G401.6 (cell line): Measurements from ENCODE around the gene KDM4B.
"Not testable (repeated sequence)": the region's sequence is repeated elsewhere in the genome, so short reads cannot be mapped to it uniquely, and the experiment has no call there.

Source experiments
- FAIRE-seq: peaks from 2 replicates; lab custom pipeline; 2012; peaks lifted over from hg19 to GRCh38; lab: Jason Lieb, UNC

Gene KDM4B

GRCh38 chr19:4968462-4969291 is at the start of gene KDM4B:
KDM4B (plus strand) TSS chr19:4969113; CDS start chr19:5032891, 63,778 bp downstream.
- peak; percentile 96 for FAIRE-seq

DNA sequence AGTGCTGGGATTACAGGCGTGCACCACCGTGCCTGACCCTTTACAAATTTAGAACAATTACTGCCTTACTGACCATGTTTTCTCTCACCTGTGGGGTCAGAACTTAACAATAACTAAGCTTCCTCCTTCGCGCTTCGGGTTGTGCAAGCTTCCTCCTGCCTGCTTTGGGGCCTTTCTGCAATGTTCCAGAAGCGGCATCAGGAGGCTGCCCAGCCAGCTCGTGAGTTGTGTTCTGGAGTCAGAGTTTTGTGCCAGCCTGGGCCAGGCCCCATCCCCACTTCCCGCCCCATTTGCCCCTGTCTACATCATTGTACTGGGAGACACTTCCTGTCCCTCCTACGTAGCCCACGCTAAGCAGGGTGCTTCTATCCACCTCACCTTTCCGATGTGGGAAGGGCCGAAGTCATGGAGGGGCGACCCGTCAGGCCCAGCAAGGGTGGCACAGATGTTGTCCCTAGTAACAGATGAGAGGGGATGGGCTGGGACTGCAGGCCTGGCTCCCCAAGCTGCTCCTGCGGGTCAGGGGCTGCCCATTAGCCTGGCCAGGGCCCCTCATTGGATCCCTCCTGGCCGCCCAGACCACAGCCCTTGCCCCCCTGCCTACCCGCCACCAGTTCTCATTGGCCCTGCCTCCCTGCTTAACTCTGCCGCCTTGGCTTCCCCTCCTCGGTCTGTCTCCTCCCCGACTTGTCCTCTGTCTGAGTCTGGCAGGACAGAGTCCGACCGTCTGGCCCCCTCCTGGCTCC is 46.2 kb upstream of the KDM4B start:
- FAIRE-seq = no peak

DNA sequence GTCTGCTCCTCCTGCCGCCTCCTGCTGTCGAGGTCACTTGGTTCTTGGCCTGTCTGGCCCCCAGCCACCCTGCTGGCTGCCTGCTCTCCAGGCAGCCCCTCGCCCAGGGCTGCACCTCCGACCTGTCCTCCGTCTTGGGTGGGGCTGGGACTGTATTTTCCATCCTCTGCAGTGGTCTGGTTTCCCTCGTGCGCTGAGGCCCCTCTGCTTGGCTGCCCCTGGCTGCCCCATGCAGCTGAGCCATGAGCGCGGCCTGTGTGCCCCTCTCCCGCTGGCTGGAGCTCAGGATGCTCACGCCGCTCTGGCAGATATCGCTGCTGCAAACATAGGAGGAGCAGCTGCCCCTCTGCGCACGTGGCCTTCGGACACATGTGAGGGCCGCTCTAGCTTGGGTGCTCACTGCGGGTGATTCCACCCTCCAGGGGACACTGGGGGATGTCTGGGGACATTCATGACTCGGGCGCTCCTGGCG is 45.6 kb upstream of the KDM4B start:
- no peak for FAIRE-seq

- FAIRE-seq = no peak
Observed at GRCh38 chr19:4929186-4929585, 39.7 kb upstream of the KDM4B start.

- FAIRE-seq = no peak
Observed at GRCh38 chr19:4930664-4931063, 38.2 kb upstream of the KDM4B start.

DNA sequence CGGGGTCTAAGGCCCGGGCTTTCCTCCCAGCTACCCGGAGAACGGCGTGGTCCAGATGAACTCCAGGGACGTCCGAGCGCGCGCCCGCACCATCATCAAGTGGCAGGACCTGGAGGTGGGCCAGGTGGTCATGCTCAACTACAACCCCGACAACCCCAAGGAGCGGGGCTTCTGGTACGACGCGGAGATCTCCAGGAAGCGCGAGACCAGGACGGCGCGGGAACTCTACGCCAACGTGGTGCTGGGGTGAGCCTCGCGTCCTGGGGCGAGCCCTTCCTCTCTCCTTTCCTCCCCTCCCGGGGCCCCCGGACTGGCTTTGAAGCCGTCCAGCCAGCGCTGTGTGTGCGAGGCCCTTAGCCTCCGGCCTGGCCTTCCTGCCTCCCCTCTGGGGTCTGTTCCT is 36.2 kb upstream of the KDM4B start:
- no peak for FAIRE-seq

DNA sequence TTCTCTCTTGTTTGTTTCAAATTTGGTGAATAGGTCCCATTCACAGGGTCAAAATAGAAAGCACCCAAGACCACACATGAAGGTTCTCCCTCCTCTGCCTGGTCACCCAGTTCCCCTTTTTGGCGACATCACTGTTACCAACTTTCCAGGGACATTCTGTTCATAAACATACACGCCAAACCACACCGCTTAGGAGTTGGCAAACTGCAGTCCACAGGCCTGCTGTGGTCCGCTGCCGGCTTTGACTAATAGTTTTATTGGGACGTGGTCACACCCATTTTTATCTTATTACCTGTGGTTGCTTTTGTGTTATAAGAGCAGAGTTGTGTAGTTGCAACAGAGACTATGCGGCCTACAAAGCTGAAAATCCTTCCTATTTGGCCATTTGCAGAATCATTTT is 35.4 kb upstream of the KDM4B start:
- FAIRE-seq = no peak

DNA sequence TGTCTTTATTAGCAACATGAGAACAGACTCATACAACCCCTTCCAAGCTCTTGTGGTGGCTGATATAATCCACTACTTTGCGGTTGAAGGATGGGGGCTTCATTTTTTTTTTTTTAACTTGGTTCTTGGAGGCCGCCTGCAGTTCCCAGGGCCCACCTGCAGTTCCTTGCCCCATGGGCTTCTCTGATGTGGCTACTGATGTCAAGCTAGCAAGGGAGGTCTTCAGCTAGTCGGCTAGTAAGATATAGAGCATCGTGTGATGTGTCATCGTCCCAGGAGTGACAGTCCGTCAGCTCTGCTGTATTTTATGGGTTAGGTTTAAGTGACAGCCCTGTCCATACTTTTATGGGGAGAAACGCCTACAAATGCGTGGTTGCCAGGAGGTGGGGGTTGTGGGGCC is 33.5 kb upstream of the KDM4B start:
- no peak for FAIRE-seq

DNA sequence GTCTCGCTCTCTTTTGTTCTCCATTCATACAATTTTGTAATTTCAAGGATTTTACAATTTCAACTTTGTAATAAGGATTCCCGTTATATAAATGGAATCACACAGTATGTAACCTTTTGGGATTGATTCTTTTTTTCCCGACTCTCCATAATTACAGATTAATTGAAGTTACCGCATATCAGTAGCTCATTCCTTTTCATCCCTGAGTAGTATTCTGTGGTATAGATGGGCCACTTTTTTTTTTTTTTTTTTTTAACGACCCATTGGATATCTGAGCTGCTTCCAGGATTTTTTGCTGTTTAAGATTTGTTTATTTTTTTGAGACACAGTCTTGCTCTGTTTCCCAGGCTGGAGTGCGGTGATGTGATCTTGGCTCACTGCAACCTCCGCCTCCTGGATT is 31.9 kb upstream of the KDM4B start:
- no peak for FAIRE-seq

DNA sequence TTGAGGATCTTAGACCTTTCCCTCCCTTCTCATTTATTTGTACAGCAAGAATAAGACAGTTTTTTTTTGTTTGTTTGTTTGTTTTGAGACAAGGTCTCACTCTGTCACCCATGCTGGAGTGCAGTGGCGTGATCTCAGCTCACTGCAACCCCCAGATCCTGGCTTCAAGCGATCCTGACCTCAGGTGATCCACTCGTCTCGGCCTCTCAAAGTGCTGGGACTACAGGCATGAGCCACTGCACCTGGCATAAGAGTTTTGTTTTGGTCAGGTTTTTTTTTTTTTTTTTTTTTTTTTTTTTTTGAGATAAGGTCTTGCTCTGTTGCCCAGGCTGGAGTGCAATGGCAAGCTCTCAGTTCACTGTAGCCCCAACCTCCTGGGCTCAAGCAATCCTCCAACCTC is 30.5 kb upstream of the KDM4B start:
- not testable (repeated sequence) for FAIRE-seq

DNA sequence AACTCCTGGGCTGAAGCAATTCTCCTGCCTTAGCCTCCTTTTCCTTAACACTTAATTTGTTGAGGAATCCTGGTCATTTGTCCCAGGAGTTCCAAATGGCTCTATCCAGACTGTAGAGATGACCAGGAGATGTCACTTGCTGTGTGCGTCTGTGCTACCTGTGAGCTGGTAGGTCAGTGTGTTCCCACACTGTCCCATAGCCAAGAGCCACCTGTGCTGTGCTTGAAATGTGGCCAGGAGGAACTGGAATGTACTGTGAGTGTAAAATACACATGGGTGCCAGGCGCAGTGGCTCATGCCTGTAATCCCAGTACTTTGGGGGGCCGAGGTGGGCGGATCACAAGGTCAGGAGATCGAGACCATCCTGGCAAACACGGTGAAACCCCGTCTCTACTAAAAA is 29.4 kb upstream of the KDM4B start:
- no peak for FAIRE-seq

GRCh38 chr19:4941638-4942169 is 27.2 kb upstream of the KDM4B start:
- FAIRE-seq = not testable (repeated sequence)

DNA sequence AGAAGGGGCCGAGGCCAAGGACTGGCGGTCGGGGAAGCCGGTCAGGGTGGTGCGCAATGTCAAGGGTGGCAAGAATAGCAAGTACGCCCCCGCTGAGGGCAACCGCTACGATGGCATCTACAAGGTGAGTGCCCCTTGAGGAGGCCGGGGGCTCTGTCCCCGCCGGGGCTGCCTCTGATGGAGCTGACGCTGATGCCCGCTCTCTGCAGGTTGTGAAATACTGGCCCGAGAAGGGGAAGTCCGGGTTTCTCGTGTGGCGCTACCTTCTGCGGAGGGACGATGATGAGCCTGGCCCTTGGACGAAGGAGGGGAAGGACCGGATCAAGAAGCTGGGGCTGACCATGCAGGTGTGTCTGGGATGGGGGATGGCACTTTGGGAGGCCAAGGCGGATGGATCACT is 18.3 kb upstream of the KDM4B start:
- not testable (repeated sequence) for FAIRE-seq

DNA sequence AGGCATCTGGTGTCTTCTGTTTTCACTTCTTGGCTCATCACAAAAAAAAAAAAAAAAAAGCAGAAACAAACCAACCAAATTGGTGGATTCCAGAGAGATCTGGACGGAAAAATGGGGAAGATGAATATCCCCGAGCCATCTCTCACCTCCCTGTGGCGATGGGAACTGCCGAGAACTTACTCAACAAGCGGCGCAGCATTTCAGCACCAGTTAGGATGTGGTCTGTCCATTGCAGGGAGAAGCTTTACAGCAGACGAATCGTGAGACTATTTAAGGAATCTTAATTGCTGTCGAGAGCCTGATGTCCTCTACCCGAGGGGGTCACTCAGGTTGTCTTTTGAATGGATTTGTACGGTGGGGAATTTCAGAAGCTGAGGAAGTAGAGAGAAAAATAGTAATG is 17.3 kb upstream of the KDM4B start:
- no peak for FAIRE-seq

DNA sequence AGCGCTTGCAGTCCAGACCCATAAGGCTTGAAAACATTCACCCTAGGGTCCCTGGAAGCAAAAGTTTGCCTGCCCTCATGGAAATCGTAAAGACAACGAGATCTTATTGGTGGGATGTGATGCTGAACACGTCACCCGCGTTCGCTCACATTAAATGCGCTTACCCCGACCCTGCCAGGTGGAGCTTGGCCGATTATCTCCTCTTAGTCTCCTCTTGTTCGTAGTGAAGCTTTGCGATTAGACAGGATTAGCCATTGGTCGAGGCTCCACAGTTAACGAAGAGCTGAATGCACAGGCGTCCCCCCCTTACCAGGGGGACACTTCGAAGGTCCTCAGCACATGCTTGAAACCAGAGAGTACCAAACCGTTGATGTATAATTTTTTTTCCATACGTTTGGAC is 16.0 kb upstream of the KDM4B start:
- FAIRE-seq = no peak

GRCh38 chr19:4954320-4955149 is 14.4 kb upstream of the KDM4B start:
- not testable (repeated sequence) for FAIRE-seq

- no peak for FAIRE-seq
Observed at GRCh38 chr19:4955274-4955673, 13.6 kb upstream of the KDM4B start.

DNA sequence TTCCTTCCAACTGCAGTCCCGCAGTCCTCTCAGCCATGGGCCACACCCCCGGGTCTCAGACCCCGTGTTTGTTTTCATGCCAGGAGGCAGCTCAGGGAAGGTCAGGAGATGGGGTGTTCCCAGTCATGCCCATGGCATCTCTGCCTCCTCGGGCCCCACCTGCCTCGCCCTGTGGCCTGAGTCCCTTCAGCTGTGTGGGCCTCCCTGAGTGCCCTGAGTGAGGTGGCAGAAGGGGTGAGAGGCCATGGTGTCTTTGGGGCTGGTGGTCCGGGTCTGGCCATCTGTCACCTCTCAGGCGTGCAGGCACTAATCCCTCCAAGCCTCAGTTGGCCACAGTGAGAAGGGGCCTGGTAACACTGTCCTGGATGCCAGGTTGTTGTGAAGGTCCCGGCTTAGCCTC is 10.9 kb upstream of the KDM4B start:
- FAIRE-seq = no peak

DNA sequence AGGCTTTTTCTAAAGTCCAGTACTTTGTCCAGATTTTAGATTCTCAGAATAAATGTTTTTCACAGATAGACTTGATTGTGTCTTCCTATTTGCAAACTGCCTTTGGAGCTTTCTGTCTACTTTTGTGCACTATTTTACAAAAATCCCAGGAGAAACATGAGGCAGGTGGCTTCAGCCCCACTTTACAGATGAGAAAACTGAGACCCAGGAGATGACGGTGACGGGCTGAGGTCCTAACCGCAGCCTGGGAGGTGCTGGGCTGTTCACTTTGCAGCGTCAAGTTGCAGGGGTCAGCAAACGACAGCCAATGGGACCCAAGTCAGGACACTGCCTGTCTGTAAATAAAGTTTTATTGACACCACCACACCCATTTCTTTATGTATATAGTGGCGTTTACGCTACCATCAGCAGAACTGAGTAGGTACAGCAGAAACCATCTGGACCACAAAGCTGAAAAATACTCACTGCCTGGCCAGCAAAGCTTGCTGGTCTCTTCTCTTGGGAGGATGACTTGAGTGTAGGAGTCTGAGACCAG is 6.8 kb upstream of the KDM4B start:
- FAIRE-seq = no peak

- no peak for FAIRE-seq
Observed at GRCh38 chr19:4965061-4965460, 3.9 kb upstream of the KDM4B start.

- FAIRE-seq = no peak
Observed at GRCh38 chr19:4966591-4966990, 2.3 kb upstream of the KDM4B start.
